GM21515 (cell line): ENCODE data around the gene SDS.

ENCODE experiments used
- ATAC-seq: cut with Tn5 transposase; IDR thresholded peaks from one replicate; pipeline ENCODE4 v1.9.1; 2021; ENCODE audit not compliant: unreplicated experiment

Gene SDS

GRCh38 chr12:113403435-113404415, at the start of gene SDS:
SDS (minus strand) TSS chr12:113403887; CDS start chr12:113399708, 4,179 bp downstream.
- no peak for ATAC-seq

GRCh38 chr12:113453330-113453729, 49.6 kb upstream of the SDS start:
- no peak for ATAC-seq

GRCh38 chr12:113452458-113452857, 48.8 kb upstream of the SDS start:
- no peak for ATAC-seq

GRCh38 chr12:113449839-113450238, 46.2 kb upstream of the SDS start:
- ATAC-seq = no peak

GRCh38 chr12:113449299-113449698, 45.6 kb upstream of the SDS start:
- ATAC-seq = no peak

GRCh38 chr12:113448873-113449272, 45.2 kb upstream of the SDS start:
- no peak for ATAC-seq

- ATAC-seq = no peak
These were observed 42.0 kb upstream of the SDS start for GRCh38 chr12:113445544-113446171.

GRCh38 chr12:113443030-113443539, 39.4 kb upstream of the SDS start:
- ATAC-seq = no peak

GRCh38 chr12:113440947-113441782, 37.5 kb upstream of the SDS start:
- no peak for ATAC-seq

- ATAC-seq = no peak
These were observed 36.6 kb upstream of the SDS start for GRCh38 chr12:113440336-113440735.

- ATAC-seq = no peak
These were observed 35.9 kb upstream of the SDS start for GRCh38 chr12:113439606-113440030.

- no peak for ATAC-seq
These were observed 35.6 kb upstream of the SDS start for GRCh38 chr12:113439301-113439597.

GRCh38 chr12:113438523-113439300, 35.0 kb upstream of the SDS start:
- no peak for ATAC-seq

- no peak for ATAC-seq
These were observed 34.0 kb upstream of the SDS start for GRCh38 chr12:113437729-113438100.

- no peak for ATAC-seq
These were observed 33.5 kb upstream of the SDS start for GRCh38 chr12:113436993-113437728.

- ATAC-seq = no peak
These were observed 32.9 kb upstream of the SDS start for GRCh38 chr12:113436586-113436985.

GRCh38 chr12:113435367-113435766, 31.7 kb upstream of the SDS start:
- ATAC-seq = no peak

GRCh38 chr12:113432986-113433385, 29.3 kb upstream of the SDS start:
- ATAC-seq = no peak

- no peak for ATAC-seq
These were observed 24.8 kb upstream of the SDS start for GRCh38 chr12:113428482-113428881.

GRCh38 chr12:113427882-113428281, 24.2 kb upstream of the SDS start:
- no peak for ATAC-seq
